GM18526 (cell line): ENCODE measurements around the gene ACTL8.

Experiments used
- POLR2A ChIP-seq: IDR thresholded peaks from 3 replicates; pipeline ENCODE4 v1.6.1; 2011; ENCODE audit not compliant: insufficient read length; ENCODE audit errors: extremely low read depth

Gene ACTL8

GRCh38 chr1:17860812-17861211, 105.7 kb downstream of the ACTL8 start:
- no peak for TF ChIP-seq POLR2A

- no peak for TF ChIP-seq POLR2A
These were observed 106.6 kb downstream of the ACTL8 start for GRCh38 chr1:17861685-17862084.

- no peak for TF ChIP-seq POLR2A
These were observed 107.0 kb downstream of the ACTL8 start for GRCh38 chr1:17862121-17862520.

GRCh38 chr1:17865912-17866739, 111.0 kb downstream of the ACTL8 start:
- no peak for TF ChIP-seq POLR2A

- no peak for TF ChIP-seq POLR2A
These were observed 111.6 kb downstream of the ACTL8 start for GRCh38 chr1:17866740-17867029.

GRCh38 chr1:17867470-17867869, 112.3 kb downstream of the ACTL8 start:
- no peak for TF ChIP-seq POLR2A

- TF ChIP-seq POLR2A, result no peak
These were observed 114.7 kb downstream of the ACTL8 start for GRCh38 chr1:17869815-17870214.

- TF ChIP-seq POLR2A, result no peak
These were observed 115.5 kb downstream of the ACTL8 start for GRCh38 chr1:17870679-17871078.

GRCh38 chr1:17873007-17873675, 118.0 kb downstream of the ACTL8 start:
- no peak for TF ChIP-seq POLR2A

GRCh38 chr1:17874231-17874630, 119.1 kb downstream of the ACTL8 start:
- no peak for TF ChIP-seq POLR2A

- no peak for TF ChIP-seq POLR2A
These were observed 119.6 kb downstream of the ACTL8 start for GRCh38 chr1:17874710-17875109.

- TF ChIP-seq POLR2A, result no peak
These were observed 120.2 kb downstream of the ACTL8 start for GRCh38 chr1:17875171-17875881.

- TF ChIP-seq POLR2A, result no peak
These were observed 120.7 kb downstream of the ACTL8 start for GRCh38 chr1:17875882-17876280.
